ENCODE data around the gene CNTFR.

- TF ChIP-seq, protein P1, sequence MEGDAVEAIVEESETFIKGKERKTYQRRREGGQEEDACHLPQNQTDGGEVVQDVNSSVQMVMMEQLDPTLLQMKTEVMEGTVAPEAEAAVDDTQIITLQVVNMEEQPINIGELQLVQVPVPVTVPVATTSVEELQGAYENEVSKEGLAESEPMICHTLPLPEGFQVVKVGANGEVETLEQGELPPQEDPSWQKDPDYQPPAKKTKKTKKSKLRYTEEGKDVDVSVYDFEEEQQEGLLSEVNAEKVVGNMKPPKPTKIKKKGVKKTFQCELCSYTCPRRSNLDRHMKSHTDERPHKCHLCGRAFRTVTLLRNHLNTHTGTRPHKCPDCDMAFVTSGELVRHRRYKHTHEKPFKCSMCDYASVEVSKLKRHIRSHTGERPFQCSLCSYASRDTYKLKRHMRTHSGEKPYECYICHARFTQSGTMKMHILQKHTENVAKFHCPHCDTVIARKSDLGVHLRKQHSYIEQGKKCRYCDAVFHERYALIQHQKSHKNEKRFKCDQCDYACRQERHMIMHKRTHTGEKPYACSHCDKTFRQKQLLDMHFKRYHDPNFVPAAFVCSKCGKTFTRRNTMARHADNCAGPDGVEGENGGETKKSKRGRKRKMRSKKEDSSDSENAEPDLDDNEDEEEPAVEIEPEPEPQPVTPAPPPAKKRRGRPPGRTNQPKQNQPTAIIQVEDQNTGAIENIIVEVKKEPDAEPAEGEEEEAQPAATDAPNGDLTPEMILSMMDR (IDR thresholded peaks at IDR 0.05) = no peak
- TF ChIP-seq TCF7L2 (IDR thresholded peaks at IDR 0.05; ENCODE audit: low read depth, low read length) (no peak), REST (IDR thresholded peaks at IDR 0.05; ENCODE audit: insufficient read depth in 1 of 2, low read depth in 2 of 2, low read length in 1 of 2) (no peak), POLR2AphosphoS5 (IDR thresholded peaks at IDR 0.05; ENCODE audit: low read depth, low read length) (no peak), SIN3A (IDR thresholded peaks at IDR 0.05; ENCODE audit: borderline replicate concordance, insufficient read depth, low read depth, low read length) (no peak)
Observed at GRCh38 chr9:34572628-34573027, 16.9 kb downstream of the CNTFR start.
